Common myeloid progenitor, CD34-positive (primary cell): Measurements from ENCODE around the gene SEBOX.

Experiments used
- CTCF ChIA-PET: fragments of 350-600 bp; sonication (Branson Sonifier 250); formaldehyde crosslinking; loops from one replicate; lab custom pipeline; 2021; ENCODE audit warnings: antibody characterized with exemption; lab: Charles Lee
- POLR2A ChIA-PET: fragments of 350-600 bp; sonication (Branson Sonifier 250); formaldehyde crosslinking; loops from one replicate; lab custom pipeline; 2021; ENCODE audit warnings: antibody characterized with exemption; lab: Charles Lee
- DNase-seq, 3 donors: peaks; one replicate each; pipeline versions ENCODE4 v3.0.0 to v3.0.0-alpha.2; 2013
- H3K27ac ChIP-seq, 2 experiments: 1 replicate in 1 of 2; 2 replicates in 1 of 2; pipeline ENCODE4 v1.7.0; 2013; ENCODE audit warnings: inconsistent platforms in 2 of 2, low read length in 2 of 2, mild to moderate bottlenecking in 2 of 2, low read depth in 1 of 2, moderate library complexity in 1 of 2; ENCODE audit not compliant: severe bottlenecking in 2 of 2, insufficient read depth in 1 of 2, poor library complexity in 1 of 2
- H3K27me3 ChIP-seq, 5 experiments: replicated peaks in 2 of 5; 1 replicate in 3 of 5; 2 replicates in 2 of 5; pipeline versions ENCODE4 v1.6.1 to v1.7.0; 2013; ENCODE audit warnings: low read length in 4 of 5, mild to moderate bottlenecking in 2 of 5, moderate library complexity in 2 of 5, inconsistent platforms in 1 of 5; ENCODE audit not compliant: insufficient read depth in 5 of 5, control insufficient read depth in 4 of 5
- H3K36me3 ChIP-seq, 4 experiments: 1 replicate in 2 of 4; 2 replicates in 2 of 4; pipeline versions ENCODE4 v1.6.1 to v1.7.0; 2013; ENCODE audit warnings: low read length in 3 of 4, control low read depth in 1 of 4, mild to moderate bottlenecking in 1 of 4; ENCODE audit not compliant: control insufficient read depth in 4 of 4, insufficient read depth in 4 of 4
- H3K4me1 ChIP-seq, 4 experiments: 1 replicate in 3 of 4; 2 replicates in 1 of 4; pipeline versions ENCODE4 v1.6.1 to v1.7.1; 2013; ENCODE audit warnings: low read length in 3 of 4, mild to moderate bottlenecking in 3 of 4, control low read depth in 1 of 4, inconsistent platforms in 1 of 4, moderate library complexity in 1 of 4; ENCODE audit not compliant: control insufficient read depth in 4 of 4, insufficient read depth in 4 of 4; ENCODE audit errors: control extremely low read depth in 1 of 4
- H3K4me3 ChIP-seq, 7 experiments: 1 replicate in 4 of 7; 2 replicates in 3 of 7; pipeline versions ENCODE4 v1.5.1 to v1.7.0; 2013; ENCODE audit warnings: mild to moderate bottlenecking in 7 of 7, low read length in 6 of 7, moderate library complexity in 6 of 7, inconsistent platforms in 2 of 7, low read depth in 2 of 7, control low read depth in 1 of 7; ENCODE audit not compliant: insufficient read depth in 4 of 7, control insufficient read depth in 1 of 7; ENCODE audit errors: extremely low read depth in 1 of 7
- H3K9me3 ChIP-seq, 5 experiments: 1 replicate in 4 of 5; 2 replicates in 1 of 5; pipeline versions ENCODE4 v1.6.1 to v1.7.1; 2013; ENCODE audit warnings: low read length in 4 of 5, mild to moderate bottlenecking in 2 of 5, inconsistent platforms in 1 of 5, low read depth in 1 of 5, moderate library complexity in 1 of 5; ENCODE audit not compliant: control insufficient read depth in 4 of 5, insufficient read depth in 2 of 5; ENCODE audit errors: control extremely low read depth in 1 of 5
- WGBS: methylation state at CpG from one replicate; pipeline ENCODE4 v1.1.5; 2013; ENCODE audit not compliant: insufficient coverage; 5-methylcytosine and 5-hydroxymethylcytosine counted together

SEBOX gene

DNA sequence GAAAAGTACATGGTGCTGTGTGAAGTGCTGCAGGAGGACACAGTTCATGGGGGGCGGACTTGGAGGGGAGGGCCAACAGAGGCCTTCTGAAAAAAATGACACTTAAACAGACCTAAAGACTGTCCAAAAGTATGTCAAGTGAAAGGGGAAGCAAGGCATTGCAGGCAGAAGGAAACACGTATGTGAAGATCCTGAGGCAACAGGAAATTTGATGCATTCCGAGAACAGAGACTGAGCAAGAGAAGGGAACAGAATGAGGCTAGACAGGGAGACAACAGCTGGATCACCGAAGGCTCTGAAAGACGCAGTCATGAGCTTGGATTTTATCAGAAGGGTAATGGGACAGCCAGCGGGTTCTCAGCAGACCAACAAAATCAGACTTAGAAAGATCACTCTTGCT lies 30.8 kb downstream of the SEBOX start:
- H3K27ac ChIP-seq: peak overlapping the region in 1 of 2 experiments; percentile 97

GRCh38 chr17:28333083-28333746 lies 31.8 kb downstream of the SEBOX start:
- POLR2A ChIA-PET: no interaction called here
- no peak overlapping the region for H3K27ac ChIP-seq
- H3K9me3 ChIP-seq: no peaks in the 10 kb centered on the region
- 89% methylated on average over 1 of the region's 1 CpG for WGBS
- H3K36me3 ChIP-seq: peaks cover 4 to 36% (median 26%) of the 10 kb centered on the region in 4 experiments
- H3K27me3 ChIP-seq: no peaks in the 10 kb centered on the region
- CTCF ChIA-PET: interaction anchor here (1.0 kb wide), 1 partner anchor 13 kb away, joined by 3 read pairs; no protein-coding TSS in a partner anchor
- peaks cover 7 to 30% (median 22%) of the 10 kb centered on the region in 4 experiments for H3K4me1 ChIP-seq
- H3K4me3 ChIP-seq: no peak overlapping the region
- DNase-seq: no peak

More for the DNA sequence above, 30.8 kb downstream of the SEBOX start:
- H3K27me3 ChIP-seq: no peaks in the 10 kb centered on the region
- no peaks in the 10 kb centered on the region for H3K9me3 ChIP-seq
- peak overlapping the region in 6 of 7 experiments; percentile 75 to 96 (median 92) for H3K4me3 ChIP-seq
- H3K36me3 ChIP-seq: peaks cover 2 to 27% (median 19%) of the 10 kb centered on the region in 4 experiments
- CTCF ChIA-PET: no interaction called here
- peak in 2 of 3 donors; percentile 16 to 17 for DNase-seq
- 64% methylated on average over 5 of the region's 6 CpGs for WGBS
- POLR2A ChIA-PET: no interaction called here
- H3K4me1 ChIP-seq: peaks cover 7 to 30% (median 22%) of the 10 kb centered on the region in 4 experiments

- 100% methylated on average over 3 of the region's 6 CpGs for WGBS
- Histone ChIP-seq H3K27ac (no peak overlapping the region), H3K9me3 (no peaks in the 10 kb centered on the region), H3K4me1 (peaks cover 7 to 27% (median 22%) of the 10 kb centered on the region in 4 experiments), H3K36me3 (peaks cover 12 to 48% (median 34%) of the 10 kb centered on the region in 4 experiments), H3K4me3 (no peak overlapping the region), H3K27me3 (no peaks in the 10 kb centered on the region)
- ChIA-PET CTCF (interaction anchor here (1.2 kb wide), 1 partner anchor 15 kb away, joined by 3 read pairs; no protein-coding TSS in a partner anchor), POLR2A (no interaction called here)
- no peak for DNase-seq
Observed at GRCh38 chr17:28331891-28332420, 33.0 kb downstream of the SEBOX start.

- Histone ChIP-seq H3K4me3 (no peak overlapping the region), H3K4me1 (peaks cover 7 to 17% (median 13%) of the 10 kb centered on the region in 4 experiments), H3K27me3 (no peaks in the 10 kb centered on the region), H3K9me3 (no peaks in the 10 kb centered on the region), H3K27ac (no peak overlapping the region), H3K36me3 (peaks cover 12 to 54% (median 42%) of the 10 kb centered on the region in 4 experiments)
- ChIA-PET CTCF (interaction anchor here (0.8 to 1.5 kb wide), 2 partner anchors 10 to 153 kb away, joined by 4 read pairs; no protein-coding TSS in a partner anchor), POLR2A (no interaction called here)
- 95% methylated on average over 5 of the region's 5 CpGs for WGBS
- DNase-seq: no peak
Observed at GRCh38 chr17:28330671-28331070, 34.3 kb downstream of the SEBOX start.

DNA sequence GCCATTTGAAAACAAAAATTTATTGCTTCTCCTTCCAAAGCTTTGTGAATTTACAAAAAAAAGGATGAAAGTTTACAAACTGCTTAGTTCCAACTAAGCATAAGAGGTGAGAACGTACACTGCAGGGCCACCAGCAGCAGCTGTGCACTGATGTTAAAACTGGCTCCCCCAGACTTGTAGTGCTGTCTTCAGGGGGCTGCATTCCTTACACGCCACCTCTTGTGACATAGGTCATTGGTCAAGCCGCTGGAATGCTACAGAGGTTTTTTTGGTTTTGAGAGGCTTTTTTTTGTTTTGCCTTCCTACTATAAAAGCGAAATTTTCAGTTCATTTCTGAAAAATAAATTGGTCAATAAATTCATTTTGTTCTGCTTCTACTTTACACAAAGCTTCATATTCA lies 36.7 kb downstream of the SEBOX start:
- 89% methylated on average over 1 of the region's 4 CpGs for WGBS
- ChIA-PET CTCF (no interaction called here), POLR2A (interaction anchor here (0.6 kb wide), 1 partner anchor 51 kb away, joined by 3 read pairs; no protein-coding TSS in a partner anchor)

DNA sequence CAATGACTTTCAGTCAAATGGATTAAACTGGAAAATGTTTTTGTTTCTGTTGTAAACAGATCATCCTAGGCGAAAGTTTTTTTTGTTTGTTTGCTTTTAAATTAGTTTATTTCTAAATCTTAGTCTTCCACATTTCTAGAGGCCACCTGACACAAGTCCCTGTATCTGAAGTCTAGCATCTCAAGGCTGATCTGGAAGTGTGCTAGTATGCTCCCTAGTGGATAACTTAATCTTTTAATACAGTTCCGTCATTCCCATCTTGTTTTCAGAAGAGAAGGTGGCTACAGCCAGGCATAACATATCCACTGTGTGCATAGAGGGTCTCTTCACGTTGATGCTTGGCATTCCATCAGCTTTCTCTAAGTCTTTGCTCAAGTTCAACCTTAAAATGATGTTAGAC lies 37.3 kb downstream of the SEBOX start:
- Histone ChIP-seq H3K27me3 (no peaks in the 10 kb centered on the region), H3K36me3 (peaks cover 12 to 57% (median 42%) of the 10 kb centered on the region in 4 experiments), H3K4me3 (no peak overlapping the region), H3K4me1 (peaks cover 0 to 22% (median 9%) of the 10 kb centered on the region in 4 experiments), H3K27ac (no peak overlapping the region), H3K9me3 (no peaks in the 10 kb centered on the region)
- WGBS: 96% methylated on average over 2 of the region's 3 CpGs
- POLR2A ChIA-PET: no interaction called here
- no peak for DNase-seq
- CTCF ChIA-PET: no interaction called here

More for the DNA sequence above, 36.7 kb downstream of the SEBOX start:
- no peaks in the 10 kb centered on the region for H3K9me3 ChIP-seq
- no peak overlapping the region for H3K27ac ChIP-seq
- peaks cover 0 to 17% (median 9%) of the 10 kb centered on the region in 4 experiments for H3K4me1 ChIP-seq
- H3K4me3 ChIP-seq: no peak overlapping the region
- H3K27me3 ChIP-seq: no peaks in the 10 kb centered on the region
- peaks cover 12 to 57% (median 42%) of the 10 kb centered on the region in 4 experiments for H3K36me3 ChIP-seq
- DNase-seq: no peak
